ENCODE measurements around the gene RNF151. TPM values are rescaled to one million over a fixed set of nuclear protein-coding genes. Genes with fewer than 3 reads are reported as not detected.
A peak's percentile ranks its signal among the peaks of the same experiment; 100 is the strongest.

RNF151 gene
- total and polyA plus RNA-seq, 2 of the 13 experiments (the other 11 are each of a cell fraction or from before 2014, with no cell fraction given): not detected

DNA sequence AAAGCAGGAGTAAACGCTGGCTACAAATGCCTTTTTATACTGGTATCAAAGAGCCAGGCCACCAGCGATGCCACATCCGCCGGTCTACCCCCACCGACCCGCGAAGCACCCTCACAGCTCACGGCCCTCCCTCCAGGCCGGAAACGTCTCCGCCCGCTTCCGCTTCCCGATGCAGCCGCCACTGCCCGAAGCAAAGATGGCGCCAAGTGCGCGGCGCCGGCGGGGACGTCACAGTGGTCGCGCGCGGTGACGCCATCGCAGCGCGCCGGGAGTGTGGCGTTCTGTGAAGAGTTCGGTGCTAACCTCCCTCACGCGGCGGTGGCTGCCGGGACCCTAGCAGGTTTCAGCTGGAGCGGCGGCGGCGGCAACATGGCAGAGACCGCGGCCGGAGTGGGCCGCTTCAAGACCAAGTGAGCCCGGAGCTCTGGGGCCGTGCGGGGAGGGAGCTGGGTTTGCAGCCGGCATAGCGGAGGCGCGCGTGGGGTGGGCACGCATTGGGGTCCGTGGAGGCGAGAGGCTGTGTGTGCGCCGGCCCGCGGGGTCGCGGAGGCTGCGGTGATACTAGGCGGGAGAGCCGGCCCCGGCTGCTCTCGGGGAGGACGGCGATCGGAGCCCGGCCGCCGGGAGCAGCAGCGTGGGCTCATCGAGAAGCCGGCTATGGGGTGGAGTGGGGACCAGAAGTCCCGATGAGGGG lies 5.3 kb downstream of the RNF151 start, which contains the start of gene TBL3 (continued):
- TF ChIP-seq ZNF687 (CRISPR knock-in tag; IDR thresholded peaks at IDR 0.05): peak; percentile 91
- TF ChIP-seq PAXIP1 (CRISPR knock-in tag; conservative IDR thresholded peaks at IDR 0.05): no peak; the same call in none of the 2 replicates
- peak; percentile 41 for TF ChIP-seq AGO2 (optimal IDR thresholded peaks at IDR 0.05; ENCODE audit: low read depth, low read length)
- peak; percentile 73 for TF ChIP-seq TEAD3 (CRISPR knock-in tag; optimal IDR thresholded peaks at IDR 0.05; ENCODE audit: borderline replicate concordance)
- 0 out of 2 replicates have a peak, but pooled peaks have one; percentile 77 for TF ChIP-seq SMAD9 (CRISPR knock-in tag; IDR thresholded peaks at IDR 0.05)
- TF ChIP-seq RARG (CRISPR knock-in tag; IDR thresholded peaks at IDR 0.05; ENCODE audit: low read depth): no peak
- 0 out of 2 replicates have a peak, but pooled peaks have one; percentile 30 for TF ChIP-seq ZSCAN12 (CRISPR knock-in tag; IDR thresholded peaks at IDR 0.05)
- TF ChIP-seq ZNF235 (CRISPR knock-in tag; IDR thresholded peaks at IDR 0.05; ENCODE audit: borderline replicate concordance): peak; percentile 39; the same call in 1 of the 2 replicates
- peak; percentile 91 for TF ChIP-seq BCL3 (CRISPR knock-in tag; IDR thresholded peaks at IDR 0.05)
- peak; percentile 98 for TF ChIP-seq THAP11 (CRISPR knock-in tag; IDR thresholded peaks at IDR 0.05)
- no peak for TF ChIP-seq XBP1 (CRISPR knock-in tag; IDR thresholded peaks at IDR 0.05)
- TF ChIP-seq NR2F2 (IDR thresholded peaks at IDR 0.05; ENCODE audit: borderline replicate concordance, low read depth): peak; percentile 20; the same call in 1 of the 2 replicates
- peak; percentile 86; the same call in 1 of the 2 replicates for TF ChIP-seq ZNF430 (CRISPR knock-in tag; IDR thresholded peaks at IDR 0.05)
- TF ChIP-seq, protein P1, sequence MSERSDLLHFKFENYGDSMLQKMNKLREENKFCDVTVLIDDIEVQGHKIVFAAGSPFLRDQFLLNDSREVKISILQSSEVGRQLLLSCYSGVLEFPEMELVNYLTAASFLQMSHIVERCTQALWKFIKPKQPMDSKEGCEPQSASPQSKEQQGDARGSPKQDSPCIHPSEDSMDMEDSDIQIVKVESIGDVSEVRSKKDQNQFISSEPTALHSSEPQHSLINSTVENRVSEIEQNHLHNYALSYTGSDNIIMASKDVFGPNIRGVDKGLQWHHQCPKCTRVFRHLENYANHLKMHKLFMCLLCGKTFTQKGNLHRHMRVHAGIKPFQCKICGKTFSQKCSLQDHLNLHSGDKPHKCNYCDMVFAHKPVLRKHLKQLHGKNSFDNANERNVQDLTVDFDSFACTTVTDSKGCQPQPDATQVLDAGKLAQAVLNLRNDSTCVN (CRISPR knock-in tag; IDR thresholded peaks at IDR 0.05; ENCODE audit: borderline replicate concordance): peak; percentile 68; the same call in 1 of the 2 replicates
- no peak for TF ChIP-seq U2AF2 (IDR thresholded peaks at IDR 0.05; ENCODE audit: low read depth, low read length)
- peak; percentile 26; the same call in 1 of the 2 replicates for TF ChIP-seq HOXD1 (CRISPR knock-in tag; IDR thresholded peaks at IDR 0.05)
- TF ChIP-seq JARID2 (CRISPR knock-in tag; IDR thresholded peaks at IDR 0.05; ENCODE audit: insufficient replicate concordance): peak; percentile 62
- TF ChIP-seq TBX2 (CRISPR knock-in tag; IDR thresholded peaks at IDR 0.05; ENCODE audit: borderline replicate concordance): peak; percentile 86

All from HepG2 (cell line).